ENCODE results near the gene SLC8A1. TPM values are rescaled to one million over a fixed set of nuclear protein-coding genes. Genes with fewer than 3 reads are reported as not detected.

The SLC8A1 gene
- total and polyA plus RNA-seq, 10 of the 15 experiments (the other 5 are each of a cell fraction or from before 2014, with no cell fraction given): under 0.01 to 1.2 (median 0.01) TPM; not detected in 3

GRCh38 chr2:40204268-40204667 is 247.6 kb downstream of the SLC8A1 start:
- SMC1A ChIA-PET (ENCODE audit: uncharacterized antibody, unreplicated experiment): no interaction called here
- no peak overlapping the region for H3K4me2 ChIP-seq (ENCODE audit: control insufficient read depth, insufficient read depth)
- FAIRE-seq (no peak), DNase-seq (ENCODE audit: low read depth, low spot score) (no peak), ATAC-seq (no peak)
- no peak overlapping the region for H3K4me3 ChIP-seq
- H3K36me3 ChIP-seq (ENCODE audit: control insufficient read depth in 2 of 2, insufficient read depth in 2 of 2, low read length in 1 of 2): no peaks in the 10 kb centered on the region
- H3K9me3 ChIP-seq (replicated peaks; ENCODE audit: control insufficient read depth, insufficient read depth, low read length): no peaks in the 10 kb centered on the region
- no peaks in the 10 kb centered on the region for H4K20me1 ChIP-seq (ENCODE audit: control insufficient read depth, insufficient read depth)
- POLR2A ChIA-PET: no interaction called here
- TF ChIP-seq HDGF (IDR thresholded peaks at IDR 0.05) (no peak), ZBTB33 (IDR thresholded peaks at IDR 0.05) (no peak), BRCA1 (IDR thresholded peaks at IDR 0.05; ENCODE audit: low read depth, low read length) (no peak), EP300 (IDR thresholded peaks at IDR 0.05; ENCODE audit: borderline replicate concordance in 1 of 2, control insufficient read depth in 1 of 2, low read depth in 2 of 2, low read length in 2 of 2) (no peak), RELB (IDR thresholded peaks at IDR 0.05; ENCODE audit: low read depth) (no peak), CEBPZ (IDR thresholded peaks at IDR 0.05; ENCODE audit: low read depth, low read length) (no peak), SUZ12 (IDR thresholded peaks at IDR 0.05; ENCODE audit: unreplicated experiment) (no peak)
- H3K27ac ChIP-seq (ENCODE audit: control insufficient read depth, insufficient read depth): no peak overlapping the region
- H3K4me1 ChIP-seq (ENCODE audit: control insufficient read depth, insufficient read depth, low read length): no peaks in the 10 kb centered on the region
- H3K79me2 ChIP-seq (ENCODE audit: control insufficient read depth, insufficient read depth, low read length): no peaks in the 10 kb centered on the region
- H2AFZ ChIP-seq (ENCODE audit: control insufficient read depth, low read depth, low read length): no peak overlapping the region
- RAD21 ChIA-PET (ENCODE audit: unreplicated experiment): no interaction called here
- in situ Hi-C loops (cut with MboI): no loop called here
- no peaks in the 10 kb centered on the region for H3K27me3 ChIP-seq (replicated peaks in 1 of 2; ENCODE audit: control insufficient read depth in 2 of 2, insufficient read depth in 2 of 2, low read length in 1 of 2)
- intact Hi-C loops (cut with micrococcal nuclease; ENCODE audit: unreplicated experiment): no loop called here
- no peak overlapping the region for H3K9ac ChIP-seq (ENCODE audit: control insufficient read depth, insufficient read depth, low read length)
- WGBS (ENCODE audit: insufficient coverage, insufficient replicate concordance, low lambda C conversion rate, missing lambda C conversion rate): 73% methylated on average over 4 of the region's 4 CpGs
- BruUV-seq (replicated peaks): no TSS peak
- CTCF ChIA-PET: no interaction called here

All from GM12878 (cell line).